Testis (tissue), 2 donors: ENCODE measurements around the gene GGT1.

Source experiments
- POLR2A ChIP-seq: fragments of 450-650 bp; IDR thresholded peaks from one replicate; pipeline ENCODE4 v1.6.1; 2017; ENCODE audit warnings: antibody characterized with exemption, mild to moderate bottlenecking, moderate library complexity
- TF ChIP-seq, protein P1 (sequence below), 3 experiments: fragments of 450-650 bp in 2 of 3; fragments of 200-600 bp in 1 of 3; sonication (generic) in 1 of 3; IDR thresholded peaks; one replicate each; pipeline ENCODE4 v1.5.1; 2016 to 2019; ENCODE audit warnings: antibody characterized with exemption in 3 of 3, mild to moderate bottlenecking in 2 of 3, moderate library complexity in 1 of 3

DNA sequence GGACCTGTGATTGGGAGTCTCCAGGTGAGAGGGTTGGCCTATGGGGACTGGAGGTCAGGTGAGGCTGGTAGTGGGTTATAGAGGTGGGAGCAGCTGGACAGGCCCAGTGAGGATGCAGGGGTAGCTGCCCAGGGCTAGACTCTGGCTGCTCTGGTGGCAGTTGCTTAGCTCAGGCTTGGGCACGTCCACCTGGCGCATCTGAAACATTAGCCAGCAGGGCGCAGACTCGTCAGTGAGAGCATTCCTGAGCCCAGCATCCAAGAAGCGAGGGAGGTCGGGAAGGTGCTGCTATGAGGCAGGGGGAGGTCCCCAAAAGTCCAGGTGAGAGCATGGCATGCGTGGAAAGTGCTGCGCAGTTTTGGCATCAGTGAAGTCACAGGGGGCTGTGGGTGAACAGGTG lies 3.5 kb upstream of the GGT1 start:
- TF ChIP-seq POLR2A = no peak
- TF ChIP-seq, protein P1, sequence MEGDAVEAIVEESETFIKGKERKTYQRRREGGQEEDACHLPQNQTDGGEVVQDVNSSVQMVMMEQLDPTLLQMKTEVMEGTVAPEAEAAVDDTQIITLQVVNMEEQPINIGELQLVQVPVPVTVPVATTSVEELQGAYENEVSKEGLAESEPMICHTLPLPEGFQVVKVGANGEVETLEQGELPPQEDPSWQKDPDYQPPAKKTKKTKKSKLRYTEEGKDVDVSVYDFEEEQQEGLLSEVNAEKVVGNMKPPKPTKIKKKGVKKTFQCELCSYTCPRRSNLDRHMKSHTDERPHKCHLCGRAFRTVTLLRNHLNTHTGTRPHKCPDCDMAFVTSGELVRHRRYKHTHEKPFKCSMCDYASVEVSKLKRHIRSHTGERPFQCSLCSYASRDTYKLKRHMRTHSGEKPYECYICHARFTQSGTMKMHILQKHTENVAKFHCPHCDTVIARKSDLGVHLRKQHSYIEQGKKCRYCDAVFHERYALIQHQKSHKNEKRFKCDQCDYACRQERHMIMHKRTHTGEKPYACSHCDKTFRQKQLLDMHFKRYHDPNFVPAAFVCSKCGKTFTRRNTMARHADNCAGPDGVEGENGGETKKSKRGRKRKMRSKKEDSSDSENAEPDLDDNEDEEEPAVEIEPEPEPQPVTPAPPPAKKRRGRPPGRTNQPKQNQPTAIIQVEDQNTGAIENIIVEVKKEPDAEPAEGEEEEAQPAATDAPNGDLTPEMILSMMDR (IDR thresholded peaks at IDR 0.05) = no peak
